ENCODE results near the gene B9D1.

GRCh38 chr17:19402171-19402570 is 39.6 kb upstream of the B9D1 start:
- no peak for TF ChIP-seq CTCF (IDR thresholded peaks at IDR 0.05)
- TF ChIP-seq POLR2A (IDR thresholded peaks at IDR 0.05) = no peak
- TF ChIP-seq POLR2AphosphoS5 (IDR thresholded peaks at IDR 0.05) = no peak
